HG03196 (cell line): Measurements from ENCODE around the gene AJM1.
"Not testable (repeated sequence)": the region's sequence is repeated elsewhere in the genome, so short reads cannot be mapped to it uniquely, and the experiment has no call there.

Experiments
- ATAC-seq: cut with Tn5 transposase; IDR thresholded peaks from one replicate; pipeline ENCODE4 v1.9.1; 2021; ENCODE audit not compliant: unreplicated experiment

The AJM1 gene

DNA sequence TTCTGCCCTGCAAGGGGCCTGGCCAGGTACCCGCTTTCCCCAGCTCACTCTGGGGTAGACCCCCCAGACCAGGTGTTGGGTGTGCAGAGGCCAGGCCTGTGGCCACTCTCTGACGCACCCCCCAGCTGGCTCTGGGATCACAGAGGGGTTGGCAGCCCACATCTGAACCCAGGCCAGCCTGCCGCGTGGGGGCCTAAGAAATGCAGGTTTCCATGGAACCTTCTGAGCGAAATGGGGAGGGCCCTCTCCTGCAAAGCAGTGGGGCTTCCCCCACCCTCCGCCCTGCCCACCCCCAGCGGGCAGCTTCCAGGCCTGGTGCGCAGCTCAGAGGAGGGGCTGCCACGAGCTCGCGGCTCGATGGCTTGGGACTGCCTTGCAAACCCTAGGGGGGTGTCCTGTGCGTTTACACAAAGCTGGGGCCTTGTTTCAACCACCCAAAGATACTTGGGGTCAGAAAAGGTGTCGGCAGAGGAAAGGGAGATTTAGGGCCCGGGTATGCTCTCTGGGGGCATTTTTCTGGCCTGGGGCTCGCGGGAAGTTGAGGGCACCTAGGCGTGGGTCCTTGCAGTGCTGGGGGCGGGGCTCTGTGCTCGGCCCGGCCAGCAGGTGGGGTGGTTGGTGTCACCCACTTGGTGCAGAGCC, 1.0 kb downstream of the AJM1 start:
- ATAC-seq = not testable (repeated sequence)

GRCh38 chr9:136843801-136844740, 1.8 kb downstream of the AJM1 start:
- ATAC-seq = not testable (repeated sequence)

DNA sequence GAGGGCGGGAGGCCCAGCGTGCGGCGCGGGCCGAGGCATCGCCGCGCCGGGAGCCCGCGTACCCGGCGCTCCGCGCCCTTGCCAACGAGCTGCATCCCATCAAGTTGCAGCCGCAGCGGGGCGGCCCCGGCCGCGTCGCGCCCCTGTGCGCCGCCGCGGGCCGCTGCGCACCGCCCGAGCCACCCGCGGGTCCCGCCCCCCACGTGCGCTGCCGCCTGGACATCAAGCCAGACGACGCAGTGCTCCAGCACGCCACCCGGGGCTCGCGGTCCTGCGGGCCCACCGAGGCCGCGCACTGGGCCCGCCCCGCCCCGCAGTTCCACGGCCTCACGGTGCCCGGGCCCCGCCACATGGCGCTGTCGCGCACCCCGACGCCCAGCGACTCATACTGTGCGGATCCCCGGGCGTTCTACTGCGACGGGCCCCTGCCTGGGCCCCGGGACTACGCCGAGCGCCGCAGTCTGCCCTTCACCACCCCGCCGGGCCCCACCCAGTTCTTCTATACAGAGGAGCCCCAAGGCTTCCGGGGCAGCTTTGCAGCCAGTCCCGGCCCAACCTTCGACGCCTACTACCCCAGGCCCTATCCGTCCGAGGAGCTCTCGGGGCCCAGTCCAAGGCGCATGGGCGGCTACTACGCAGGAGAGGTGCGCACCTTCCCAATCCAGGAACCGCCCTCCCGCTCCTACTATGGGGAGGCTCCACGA, 2.6 kb downstream of the AJM1 start:
- ATAC-seq = no peak

DNA sequence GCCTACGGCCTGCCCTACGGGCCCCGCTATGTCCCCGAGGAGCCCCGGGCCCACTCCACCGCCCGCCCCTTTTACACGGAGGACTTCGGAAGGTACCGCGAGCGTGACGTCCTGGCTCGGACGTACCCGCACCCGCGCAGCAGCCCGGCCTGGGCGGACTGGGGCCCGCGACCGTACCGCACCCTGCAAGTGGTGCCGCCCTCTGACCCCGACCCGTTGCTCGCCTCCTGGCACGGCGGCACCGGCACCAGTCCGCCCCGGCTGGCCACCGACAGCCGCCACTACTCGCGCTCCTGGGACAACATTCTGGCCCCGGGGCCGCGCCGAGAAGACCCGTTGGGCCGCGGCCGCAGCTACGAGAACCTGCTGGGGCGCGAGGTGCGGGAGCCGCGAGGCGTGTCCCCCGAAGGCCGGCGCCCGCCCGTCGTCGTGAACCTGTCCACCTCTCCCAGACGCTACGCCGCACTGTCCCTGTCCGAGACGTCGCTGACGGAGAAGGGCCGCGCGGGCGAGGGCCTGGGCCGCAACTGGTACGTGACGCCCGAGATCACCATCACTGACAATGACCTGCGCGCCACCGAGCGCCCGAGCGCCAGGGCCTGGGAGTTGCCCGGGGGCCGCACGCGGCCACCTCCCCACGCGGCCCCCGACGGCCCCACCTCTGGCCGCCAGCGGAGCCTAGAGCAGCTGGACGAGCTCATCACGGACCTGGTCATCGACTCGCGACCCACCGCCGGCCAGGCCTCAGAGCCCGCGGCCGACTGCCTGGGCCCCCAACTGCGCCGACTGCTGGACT, 3.4 kb downstream of the AJM1 start:
- no peak for ATAC-seq

GRCh38 chr9:136846376-136847087, 4.3 kb downstream of the AJM1 start:
- no peak for ATAC-seq

GRCh38 chr9:136847088-136847825, 5.0 kb downstream of the AJM1 start:
- ATAC-seq = no peak

GRCh38 chr9:136847826-136848392, 5.6 kb downstream of the AJM1 start:
- peak; percentile 26 for ATAC-seq

- no peak for ATAC-seq
Observed at GRCh38 chr9:136848393-136849037, 6.2 kb downstream of the AJM1 start.

- ATAC-seq = peak; percentile 73
Observed at GRCh38 chr9:136849038-136849959, 7.0 kb downstream of the AJM1 start, which contains the start of gene PHPT1. TSS of gene PHPT1 (plus strand) at chr9:136849409. CDS start at chr9:136849431, 22 bp downstream.

GRCh38 chr9:136849960-136850865, 7.9 kb downstream of the AJM1 start:
- no peak for ATAC-seq

DNA sequence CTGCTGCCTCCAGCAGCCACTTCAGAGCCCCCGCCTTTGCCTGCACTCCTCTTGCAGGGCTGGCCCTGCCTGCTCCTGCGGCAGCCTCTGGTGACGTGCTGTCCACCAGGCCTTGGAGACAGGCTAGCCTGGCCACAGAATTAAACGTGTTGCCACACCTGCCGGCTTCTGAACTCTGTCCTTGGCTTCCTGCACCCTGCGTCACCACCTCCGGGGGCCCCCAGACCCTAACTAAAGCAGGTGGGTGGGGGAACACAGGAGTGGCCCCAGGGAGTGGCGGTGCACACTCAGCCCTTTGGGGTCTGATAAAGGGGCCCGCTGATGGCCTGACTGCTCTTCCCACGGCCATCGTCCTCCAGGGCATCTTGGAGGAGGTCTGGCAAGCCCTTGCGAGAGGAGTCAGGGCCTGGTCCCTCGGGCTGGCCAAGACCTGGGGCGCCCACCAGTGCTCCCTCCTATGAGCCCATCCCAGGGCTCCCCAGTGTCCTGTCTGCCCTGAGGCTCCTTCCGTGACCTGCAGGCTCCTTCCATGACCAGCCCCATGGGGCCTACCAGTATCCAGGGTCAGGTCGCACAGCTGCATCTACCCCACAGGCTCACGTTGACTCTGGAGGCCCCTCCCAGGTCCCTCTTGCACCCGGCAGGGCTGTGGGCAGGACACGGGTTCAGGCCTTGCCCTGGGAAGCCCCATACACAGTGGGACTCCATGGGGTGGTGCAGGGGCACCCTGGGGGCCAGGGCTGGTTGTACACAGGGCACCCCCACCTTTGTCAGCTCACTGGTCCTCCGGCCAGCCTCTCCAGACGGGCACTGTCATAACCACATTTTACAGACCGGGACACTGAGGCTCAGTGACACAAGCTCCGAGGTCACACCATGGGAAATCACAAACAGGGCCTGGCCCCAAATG, 8.8 kb downstream of the AJM1 start:
- ATAC-seq = no peak

DNA sequence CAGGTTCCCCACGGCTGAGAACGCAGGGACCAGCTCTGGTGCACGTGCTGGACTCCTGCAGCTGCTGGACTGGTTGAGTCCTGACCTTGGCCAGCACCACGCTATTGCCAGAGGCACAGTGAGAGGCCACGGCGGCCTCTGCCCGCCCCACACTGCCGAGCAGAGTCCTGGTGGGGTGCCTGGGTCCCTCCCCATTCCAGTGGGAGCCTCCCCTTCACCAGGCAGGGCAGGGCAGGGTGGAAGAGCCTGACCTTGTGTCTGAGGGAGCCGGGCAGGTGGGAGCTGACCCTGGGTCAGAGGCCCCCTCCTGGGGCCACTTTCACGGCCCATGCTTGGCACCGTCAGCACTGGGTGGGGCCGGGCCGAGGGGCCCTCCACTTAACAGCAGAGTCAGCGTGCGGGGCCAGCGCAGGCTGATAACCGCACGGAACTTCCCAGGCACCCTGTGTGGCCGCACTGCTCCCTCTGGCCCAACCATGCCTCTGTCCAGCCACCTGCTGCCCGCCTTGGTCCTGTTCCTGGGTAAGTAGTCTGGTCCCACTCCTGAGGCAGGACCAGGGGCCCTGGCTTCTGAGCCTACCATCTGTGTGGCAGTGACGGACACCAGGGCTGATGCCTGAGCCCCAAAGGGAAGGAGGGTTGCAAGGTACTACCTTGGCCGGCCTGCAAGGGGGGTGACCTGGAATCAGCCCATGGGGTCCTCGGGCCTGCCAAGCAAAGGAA, 9.8 kb downstream of the AJM1 start, which contains the start of gene MAMDC4:
Gene MAMDC4, plus strand, starts transcription at position 406 of the 723 bp plus-strand sequence. Its CDS starts 71 bp downstream, at position 477.
- ATAC-seq = no peak

- no peak for ATAC-seq
Observed at GRCh38 chr9:136852664-136853595, 10.7 kb downstream of the AJM1 start.
